NCI-H2227 treated with DMSO at 0.1 percent for 48 hours (cell line): Measurements from ENCODE around the gene ABCC3.

Experiments used
- DNase-seq: peaks from one replicate; lab custom pipeline; 2025; lab: John Stamatoyannopoulos, UW

ABCC3 gene

GRCh38 chr17:50604513-50604912 is 30.2 kb upstream of the ABCC3 start:
- DNase-seq: no peak

DNA sequence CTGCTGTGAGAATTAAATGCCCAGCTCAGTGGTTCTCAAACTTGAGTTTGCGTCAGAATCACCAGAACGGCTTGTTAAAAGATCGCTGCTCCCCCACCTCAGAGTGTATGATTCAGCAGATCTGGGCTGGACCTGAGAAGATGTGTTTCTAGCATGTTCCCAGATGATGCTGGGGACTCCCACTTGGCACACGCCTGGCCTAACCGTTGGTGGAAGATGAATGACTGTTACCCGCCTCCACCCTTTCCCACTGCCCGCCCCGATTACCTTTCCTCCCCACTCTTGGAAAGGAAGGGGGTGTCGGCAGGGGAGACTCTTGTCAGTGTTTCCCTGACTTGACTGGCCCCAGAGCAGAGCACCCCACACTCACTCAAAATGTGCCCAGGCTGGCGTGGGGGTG is 29.3 kb upstream of the ABCC3 start:
- no peak for DNase-seq

DNA sequence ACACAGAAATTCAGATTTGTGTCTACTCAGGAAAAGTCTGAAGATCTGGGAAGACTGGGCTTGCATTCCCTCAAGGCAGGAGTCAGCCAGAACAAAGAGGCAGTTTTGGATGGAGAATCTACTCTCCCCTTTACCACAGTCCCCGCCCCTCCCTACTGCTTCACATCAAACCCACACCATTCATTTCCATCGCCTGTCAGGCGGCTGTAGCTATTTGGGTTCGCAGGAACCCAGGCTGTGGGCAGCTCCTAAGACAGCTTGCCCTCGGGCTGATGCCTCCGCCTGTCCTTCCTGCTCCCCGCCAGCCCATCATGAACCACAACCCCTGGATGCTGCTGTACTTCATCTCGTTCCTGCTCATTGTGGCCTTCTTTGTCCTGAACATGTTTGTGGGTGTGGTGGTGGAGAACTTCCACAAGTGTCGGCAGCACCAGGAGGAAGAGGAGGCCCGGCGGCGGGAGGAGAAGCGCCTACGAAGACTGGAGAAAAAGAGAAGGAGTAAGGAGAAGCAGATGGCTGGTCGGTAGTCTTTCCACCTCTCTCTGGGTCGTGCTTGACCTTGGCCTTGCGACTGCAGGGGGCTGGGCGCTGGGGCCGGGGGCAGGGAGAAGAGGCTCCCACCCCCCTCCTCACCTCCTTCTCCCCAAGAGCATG is 27.0 kb upstream of the ABCC3 start:
- no peak for DNase-seq

DNA sequence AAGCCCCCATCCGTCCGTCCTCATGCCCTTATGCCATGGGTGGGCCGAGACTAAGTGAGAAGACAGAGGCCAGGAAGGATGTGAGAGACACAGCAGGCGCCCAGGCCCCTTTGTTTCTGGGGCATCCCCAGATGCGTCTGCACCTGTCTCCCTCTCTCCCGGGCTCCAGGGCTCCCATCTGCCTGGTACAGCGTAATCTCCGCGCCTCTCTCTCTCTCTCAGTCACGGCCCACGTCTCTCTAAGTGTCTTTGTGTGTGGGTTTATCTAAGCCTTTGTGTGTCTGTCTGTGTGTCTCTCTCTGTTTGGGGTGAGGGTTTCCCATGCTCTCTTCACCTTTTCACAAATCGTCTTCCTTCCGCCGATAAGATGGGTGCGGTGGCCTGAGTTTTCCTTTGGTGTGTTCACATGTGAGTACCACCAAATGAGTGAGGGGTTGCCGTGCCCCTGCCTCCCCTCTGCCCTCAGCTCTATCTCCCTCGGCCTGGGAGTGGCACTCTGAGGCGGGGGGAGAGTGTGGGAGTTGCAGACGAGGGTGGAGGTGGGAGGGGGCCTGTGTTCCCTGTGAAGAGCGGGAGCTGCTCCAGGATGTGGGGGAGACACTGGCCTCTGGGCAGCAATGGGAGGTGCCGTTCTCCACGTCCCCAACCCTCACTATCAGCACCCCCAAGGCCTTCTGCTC is 25.8 kb upstream of the ABCC3 start:
- DNase-seq: no peak

GRCh38 chr17:50609380-50610074 is 25.2 kb upstream of the ABCC3 start:
- no peak for DNase-seq

DNA sequence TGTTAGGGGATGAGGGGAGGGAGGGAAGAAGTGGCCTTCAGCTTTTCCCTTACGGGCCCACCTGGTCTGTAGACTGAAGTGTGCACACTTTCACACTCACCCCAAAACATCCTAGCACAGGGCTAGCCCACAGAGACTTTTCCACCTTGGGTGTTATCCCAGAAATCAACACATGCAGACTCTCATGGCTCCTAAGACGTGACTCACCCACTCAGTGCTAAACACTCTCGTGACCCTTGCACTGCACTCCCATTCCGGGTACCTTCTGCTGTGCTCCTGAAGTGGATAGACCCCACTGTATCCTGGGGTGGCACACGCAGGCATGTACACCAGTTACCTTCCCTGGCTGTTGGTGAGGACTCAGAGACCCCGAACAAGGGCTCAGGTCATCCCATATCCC is 23.0 kb upstream of the ABCC3 start:
- DNase-seq: no peak

- DNase-seq: no peak
These were observed 22.4 kb upstream of the ABCC3 start for GRCh38 chr17:50612281-50612680.

DNA sequence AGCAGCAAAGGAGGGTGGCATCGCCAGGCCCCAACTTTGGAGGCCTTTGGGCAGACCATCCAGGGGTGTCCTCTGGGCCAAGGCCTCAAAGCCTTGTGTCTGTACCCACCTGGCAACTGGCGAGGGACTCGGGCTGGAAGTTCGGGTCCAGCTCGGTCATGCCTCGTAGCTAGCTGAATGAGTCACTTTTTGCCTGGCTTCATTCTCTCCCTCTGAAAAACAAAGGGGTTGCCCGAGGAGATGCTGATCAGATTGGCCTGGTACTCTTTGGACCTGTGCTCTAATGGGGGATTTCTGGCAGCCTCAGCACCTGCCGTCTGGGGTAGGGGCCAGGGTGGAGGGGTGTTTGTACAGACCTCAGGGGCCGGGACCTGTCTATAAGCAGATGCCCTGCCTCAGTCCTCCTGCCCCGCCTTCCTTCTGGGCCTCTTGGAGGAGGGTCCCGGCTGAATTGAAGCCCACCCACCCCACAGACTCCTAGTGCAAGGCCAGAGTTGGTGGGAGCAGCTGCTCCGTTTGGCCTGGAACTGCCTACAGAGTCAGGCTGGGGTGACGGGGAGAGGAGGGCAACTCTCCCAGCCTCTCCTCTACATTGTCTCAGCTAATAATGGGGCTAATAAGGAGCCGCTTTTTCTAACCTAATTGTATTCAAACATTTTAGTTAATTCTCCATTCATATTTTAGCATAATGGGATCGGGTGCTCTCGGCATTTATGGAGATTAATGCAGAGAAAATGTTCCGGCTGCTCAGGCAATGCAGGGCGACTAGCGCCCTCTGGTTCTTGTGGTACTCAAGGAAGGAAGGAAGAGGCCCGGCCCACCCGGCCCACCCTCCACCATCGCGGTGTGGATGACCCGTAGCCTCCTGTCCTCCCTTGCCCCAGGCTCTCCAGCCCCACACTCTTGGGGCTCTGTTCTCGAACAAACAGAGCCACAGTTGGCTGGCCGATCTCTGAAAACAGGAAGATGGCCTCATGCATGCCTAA is 21.4 kb upstream of the ABCC3 start:
- DNase-seq: no peak

DNA sequence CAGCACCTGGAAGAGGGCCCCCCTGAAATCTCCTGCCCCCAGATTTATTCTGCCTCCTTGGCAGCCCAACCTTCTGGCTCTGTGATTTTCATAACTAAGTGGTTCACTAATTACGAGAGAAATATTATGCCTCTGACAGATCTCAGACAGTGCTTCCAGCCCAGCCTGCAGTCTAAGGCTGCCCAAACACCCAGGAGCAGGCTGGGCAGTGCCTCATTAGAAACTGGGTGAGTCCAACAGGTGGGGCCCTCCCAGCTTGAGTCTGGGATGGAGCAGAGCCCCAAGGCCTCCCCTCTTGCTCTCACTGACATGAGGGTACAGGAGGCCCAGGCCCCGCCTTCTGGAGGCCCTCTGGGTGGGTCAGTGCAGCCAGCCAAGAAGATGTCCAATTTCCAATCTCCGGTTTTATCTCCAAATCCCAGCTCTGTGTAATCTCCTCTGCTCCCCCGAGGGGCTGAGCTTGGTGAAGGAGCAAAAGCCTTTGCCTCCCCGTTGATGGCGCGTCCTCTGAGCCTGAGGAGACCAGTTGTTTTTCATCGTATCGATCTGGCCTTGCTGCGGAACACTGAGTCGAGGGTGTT is 20.1 kb upstream of the ABCC3 start:
- DNase-seq: no peak

DNA sequence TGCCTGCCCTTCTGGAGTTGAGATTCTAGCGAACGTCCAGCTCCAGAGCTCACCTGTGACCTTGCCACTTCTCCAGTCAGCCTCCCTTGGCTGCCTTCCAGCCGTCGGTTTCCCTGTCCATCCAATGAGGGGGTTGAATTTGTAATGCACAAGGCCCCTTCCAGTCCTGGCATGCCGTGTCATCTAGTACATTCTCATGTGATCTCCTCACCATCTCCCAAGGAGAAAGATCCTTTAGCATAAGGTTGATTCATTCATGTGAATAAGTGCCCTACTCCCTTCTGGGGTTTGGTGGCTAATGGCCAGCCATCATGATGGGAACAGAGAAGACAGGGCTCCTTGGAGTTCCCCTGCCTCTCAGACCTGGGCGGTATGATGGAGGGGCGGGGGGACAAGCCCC is 18.9 kb upstream of the ABCC3 start:
- no peak for DNase-seq

- no peak for DNase-seq
These were observed 16.4 kb upstream of the ABCC3 start for GRCh38 chr17:50618300-50618699.

GRCh38 chr17:50618941-50619340 is 15.7 kb upstream of the ABCC3 start:
- DNase-seq: no peak

GRCh38 chr17:50619489-50619888 is 15.2 kb upstream of the ABCC3 start:
- no peak for DNase-seq

- DNase-seq: no peak
These were observed 14.4 kb upstream of the ABCC3 start for GRCh38 chr17:50620237-50620636.

DNA sequence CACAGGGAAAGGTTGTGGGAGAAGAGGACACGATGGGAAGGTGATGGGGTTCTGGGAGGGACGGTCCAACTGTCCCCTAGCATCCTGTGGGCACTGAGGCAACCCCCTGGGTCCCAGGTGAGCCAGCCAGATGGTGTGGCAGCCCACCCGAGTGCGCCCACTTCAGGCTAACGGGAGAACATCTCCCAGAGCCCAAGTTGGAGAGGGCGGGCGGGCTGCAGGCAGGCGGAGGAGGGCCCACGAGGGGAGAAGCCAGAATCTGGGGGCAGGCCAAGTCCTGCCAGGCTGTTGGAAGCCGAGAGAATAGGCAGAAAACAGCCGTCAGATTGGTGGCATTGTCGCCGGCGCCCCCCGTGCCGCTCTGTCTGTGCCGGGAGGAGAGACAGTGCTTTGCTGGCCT is 13.8 kb upstream of the ABCC3 start:
- no peak for DNase-seq

- DNase-seq: no peak
These were observed 13.1 kb upstream of the ABCC3 start for GRCh38 chr17:50621574-50622031.

GRCh38 chr17:50624321-50624934 is 10.3 kb upstream of the ABCC3 start:
- no peak for DNase-seq

- DNase-seq: no peak
These were observed 9.4 kb upstream of the ABCC3 start for GRCh38 chr17:50625032-50625871.

DNA sequence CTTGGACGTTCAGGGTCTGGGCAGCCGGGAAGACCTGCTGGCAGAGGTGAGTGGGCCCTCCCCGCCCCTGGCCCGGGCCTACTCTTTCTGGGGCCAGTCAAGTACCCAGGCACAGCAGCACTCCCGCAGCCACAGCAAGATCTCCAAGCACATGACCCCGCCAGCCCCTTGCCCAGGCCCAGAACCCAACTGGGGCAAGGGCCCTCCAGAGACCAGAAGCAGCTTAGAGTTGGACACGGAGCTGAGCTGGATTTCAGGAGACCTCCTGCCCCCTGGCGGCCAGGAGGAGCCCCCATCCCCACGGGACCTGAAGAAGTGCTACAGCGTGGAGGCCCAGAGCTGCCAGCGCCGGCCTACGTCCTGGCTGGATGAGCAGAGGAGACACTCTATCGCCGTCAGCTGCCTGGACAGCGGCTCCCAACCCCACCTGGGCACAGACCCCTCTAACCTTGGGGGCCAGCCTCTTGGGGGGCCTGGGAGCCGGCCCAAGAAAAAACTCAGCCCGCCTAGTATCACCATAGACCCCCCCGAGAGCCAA is 8.6 kb upstream of the ABCC3 start:
- no peak for DNase-seq
